Measurements from ENCODE around the gene JPT2. TPM values are rescaled to one million over a fixed set of nuclear protein-coding genes. Genes with fewer than 3 reads are reported as not detected.

Gene JPT2
- 10 to 100 TPM; 64.2 to 77.3 (median 73.7) TPM for polyA plus RNA-seq (ENCODE audit: insufficient read depth in 1 of 5, insufficient read length in 5 of 5, low replicate concordance in 1 of 5)
- long read RNA-seq, donor 1, transcript JPT2-201 (5 exons, 3,718 nt): major isoform, 40 of 63 reads
- long read RNA-seq, donor 1, transcript JPT2-211 (3 exons, 857 nt): minor isoform, 6 of 63 reads
- long read RNA-seq, donor 1, partial matches to known transcripts: 6 of 63 reads
- long read RNA-seq, donor 1, other reads (novel, unspliced or antisense): 0 of 63 reads
- long read RNA-seq, donor 2, transcript JPT2-201 (5 exons, 3,718 nt): major isoform, 26 of 31 reads
- long read RNA-seq, donor 2, partial matches to known transcripts: 0 of 31 reads
- long read RNA-seq, donor 2, other reads (novel, unspliced or antisense): 0 of 31 reads
- long read RNA-seq, donor 3, transcript JPT2-201 (5 exons, 3,718 nt): major isoform, 23 of 58 reads
- long read RNA-seq, donor 3, partial matches to known transcripts: 31 of 58 reads
- long read RNA-seq, donor 3, other reads (novel, unspliced or antisense): 0 of 58 reads
- long read RNA-seq, donor 4, transcript JPT2-201 (5 exons, 3,718 nt): major isoform, 17 of 23 reads
- long read RNA-seq, donor 4, partial matches to known transcripts: 0 of 23 reads
- long read RNA-seq, donor 4, other reads (novel, unspliced or antisense): 0 of 23 reads
- long read RNA-seq, donor 5, transcript JPT2-201 (5 exons, 3,718 nt): major isoform, 31 of 38 reads
- long read RNA-seq, donor 5, partial matches to known transcripts: 0 of 38 reads
- long read RNA-seq, donor 5, other reads (novel, unspliced or antisense): 0 of 38 reads
- long read RNA-seq, donor 6, transcript JPT2-201 (5 exons, 3,718 nt): major isoform, 24 of 31 reads
- long read RNA-seq, donor 6, partial matches to known transcripts: 0 of 31 reads
- long read RNA-seq, donor 6, other reads (novel, unspliced or antisense): 0 of 31 reads
- long read RNA-seq, donor 7, transcript JPT2-207 (4 exons, 565 nt): minor isoform, 5 of 35 reads
- long read RNA-seq, donor 7, transcript JPT2-201 (5 exons, 3,718 nt): major isoform, 27 of 35 reads
- long read RNA-seq, donor 7, partial matches to known transcripts: 0 of 35 reads
- long read RNA-seq, donor 7, other reads (novel, unspliced or antisense): 0 of 35 reads
- long read RNA-seq, donor 8, transcript JPT2-201 (5 exons, 3,718 nt): major isoform, 19 of 22 reads
- long read RNA-seq, donor 8, partial matches to known transcripts: 0 of 22 reads
- long read RNA-seq, donor 8, other reads (novel, unspliced or antisense): 0 of 22 reads

- peak; percentile 95 to 97 for DNase-seq
Observed at GRCh38 chr16:1677942-1678499, at the start of gene JPT2. Gene JPT2, plus strand, starts transcription at chr16:1678279. Its CDS starts 34 bp downstream, at chr16:1678313.

- no peak for DNase-seq
Observed at GRCh38 chr16:1630450-1631213, 47.4 kb upstream of the JPT2 start.

GRCh38 chr16:1631230-1631629 is 46.8 kb upstream of the JPT2 start:
- DNase-seq: no peak

- no peak for DNase-seq
Observed at GRCh38 chr16:1631931-1632637, 46.0 kb upstream of the JPT2 start.

GRCh38 chr16:1632638-1632970 is 45.5 kb upstream of the JPT2 start:
- no peak for DNase-seq

GRCh38 chr16:1633310-1633709 is 44.8 kb upstream of the JPT2 start:
- no peak for DNase-seq

- DNase-seq: no peak
Observed at GRCh38 chr16:1634541-1634940, 43.5 kb upstream of the JPT2 start.

- no peak for DNase-seq
Observed at GRCh38 chr16:1635070-1635469, 43.0 kb upstream of the JPT2 start.

- DNase-seq: no peak
Observed at GRCh38 chr16:1637526-1637925, 40.6 kb upstream of the JPT2 start.

GRCh38 chr16:1638757-1639156 is 39.3 kb upstream of the JPT2 start:
- no peak for DNase-seq

GRCh38 chr16:1639282-1639681 is 38.8 kb upstream of the JPT2 start:
- DNase-seq: no peak

GRCh38 chr16:1639860-1640259 is 38.2 kb upstream of the JPT2 start:
- no peak for DNase-seq

GRCh38 chr16:1640261-1640941 is 37.7 kb upstream of the JPT2 start:
- DNase-seq: no peak

GRCh38 chr16:1641261-1641660 is 36.8 kb upstream of the JPT2 start:
- no peak for DNase-seq

GRCh38 chr16:1642148-1642547 is 35.9 kb upstream of the JPT2 start:
- no peak for DNase-seq

- DNase-seq: no peak
Observed at GRCh38 chr16:1642753-1643152, 35.3 kb upstream of the JPT2 start.

GRCh38 chr16:1643521-1643920 is 34.6 kb upstream of the JPT2 start:
- DNase-seq: no peak

- DNase-seq: no peak
Observed at GRCh38 chr16:1645914-1646525, 32.1 kb upstream of the JPT2 start.

GRCh38 chr16:1647856-1648255 is 30.2 kb upstream of the JPT2 start:
- no peak for DNase-seq
